Kidney capillary endothelial cell (primary cell): Measurements from ENCODE around the gene NATD1.
"Not testable (repeated sequence)": the region's sequence is repeated elsewhere in the genome, so short reads cannot be mapped to it uniquely, and the experiment has no call there.

Experiments used
- DNase-seq: peaks from one replicate; pipeline ENCODE4 v3.0.0-alpha.2; 2018; ENCODE audit warnings: low spot score

Gene NATD1

DNA sequence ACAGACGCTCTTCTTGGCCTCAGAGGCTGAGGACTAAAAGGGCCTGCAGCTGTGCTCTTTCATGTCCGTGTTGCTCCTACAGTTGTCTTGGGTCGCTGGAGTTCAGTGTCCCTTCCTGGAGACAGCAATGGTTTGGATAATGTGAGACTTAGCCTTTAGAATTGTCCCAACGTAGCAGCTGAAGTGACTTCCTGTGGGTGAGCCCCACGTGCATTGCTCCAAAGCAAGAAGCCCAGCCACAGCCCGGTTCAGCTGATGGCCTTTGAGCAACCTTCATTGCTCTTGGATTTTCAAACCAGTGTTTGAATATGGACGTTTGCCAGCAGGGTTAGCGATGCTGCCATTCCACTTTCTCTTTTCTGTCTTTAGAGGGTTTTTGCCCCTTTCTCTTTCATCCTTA lies 59.0 kb downstream of the NATD1 start:
- no peak for DNase-seq

DNA sequence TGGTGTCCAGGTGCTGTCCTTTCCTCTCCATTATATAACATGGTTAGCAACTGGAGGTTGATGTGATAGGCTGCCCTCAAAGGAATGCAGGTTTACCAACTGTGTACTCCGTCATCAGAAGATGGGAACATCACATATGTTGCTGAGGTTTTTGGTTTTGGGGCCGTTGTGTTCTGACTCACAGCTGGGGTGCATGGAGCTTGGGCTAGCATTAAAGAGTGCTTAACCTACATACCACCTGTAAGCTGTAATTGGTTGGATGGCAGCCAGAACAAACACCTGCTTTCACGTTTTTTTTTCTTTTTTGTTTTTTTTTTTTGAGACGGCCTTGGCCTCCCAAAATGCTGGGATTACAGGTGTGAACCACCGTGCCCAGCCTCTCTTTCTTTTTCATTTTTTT lies 60.2 kb downstream of the NATD1 start:
- no peak for DNase-seq

DNA sequence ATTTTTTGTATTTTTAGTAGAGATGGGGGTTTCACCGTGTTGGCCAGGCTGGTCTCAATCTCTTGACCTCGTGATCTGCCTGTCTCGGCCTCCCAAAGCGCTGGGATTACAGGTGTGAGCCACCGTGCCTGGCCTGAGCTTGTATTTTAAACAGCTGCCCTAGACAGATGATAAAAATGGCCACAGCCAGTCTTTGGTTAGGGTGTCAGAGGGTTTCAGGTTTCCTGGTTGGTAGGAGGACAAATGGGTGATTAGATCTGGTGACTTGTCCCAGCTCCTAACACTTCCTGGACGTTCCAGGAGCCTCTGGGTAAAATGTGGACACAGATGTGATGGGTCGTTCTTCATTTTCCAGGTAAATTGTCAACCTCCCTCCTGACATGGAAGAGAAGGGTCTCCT lies 60.8 kb downstream of the NATD1 start:
- DNase-seq = not testable (repeated sequence)

DNA sequence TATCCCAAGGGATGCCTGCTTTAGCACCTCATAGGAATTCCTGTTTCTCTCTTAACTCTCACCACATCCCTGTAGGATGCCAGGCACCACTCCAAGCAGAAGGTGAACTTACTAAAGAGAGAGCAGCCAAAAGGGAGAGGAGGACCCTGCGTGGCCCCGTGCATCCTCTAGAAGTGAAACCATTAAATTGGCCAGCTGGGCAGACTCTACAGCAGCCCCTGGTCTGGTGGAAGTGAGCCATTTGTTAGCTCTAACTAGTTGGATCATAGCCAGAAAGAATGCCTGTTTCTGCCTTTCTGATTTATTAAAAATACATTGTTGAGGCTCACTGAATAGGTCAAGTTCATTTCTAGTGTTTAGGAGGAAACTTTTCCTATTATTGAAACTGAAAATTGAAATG lies 61.5 kb downstream of the NATD1 start:
- no peak for DNase-seq

DNA sequence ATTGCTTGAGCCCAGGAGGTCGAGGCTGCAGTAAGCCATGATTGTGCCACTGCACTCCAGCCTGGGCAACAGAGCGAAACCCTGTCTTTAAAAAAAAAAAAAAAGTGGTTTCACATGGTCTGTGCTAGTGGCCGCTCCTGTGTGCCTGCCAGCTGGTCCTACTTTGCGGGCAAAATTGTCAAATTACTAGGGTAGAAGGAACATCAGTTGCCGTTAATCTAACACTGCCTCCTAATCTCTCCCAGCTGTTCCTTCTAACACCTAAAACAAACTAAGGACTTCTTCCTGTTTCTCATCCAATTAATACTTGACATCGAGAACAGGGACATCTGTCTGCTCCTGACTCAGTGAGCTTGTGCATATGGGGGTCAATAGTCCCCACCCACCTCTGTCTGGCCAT lies 63.1 kb downstream of the NATD1 start:
- no peak for DNase-seq

DNA sequence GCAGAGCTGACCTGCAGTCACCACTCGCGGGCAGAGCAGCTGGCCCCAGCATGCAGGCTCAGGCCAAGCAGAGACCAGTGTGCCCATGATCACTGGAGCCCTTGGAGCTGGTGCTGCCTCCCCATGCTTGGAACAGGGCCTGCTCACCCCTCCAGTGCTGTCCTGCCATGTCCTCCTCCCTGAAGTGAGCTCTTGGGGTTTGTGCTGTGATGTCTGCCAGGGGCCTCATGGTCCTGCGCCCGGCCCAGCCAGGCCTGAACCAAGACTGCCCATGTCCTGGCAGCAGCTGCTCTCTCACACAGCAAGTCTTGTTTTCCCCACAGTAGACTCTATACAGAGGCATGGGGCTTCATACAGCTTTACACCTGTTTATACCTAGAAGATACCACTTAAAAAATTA lies 63.8 kb downstream of the NATD1 start:
- DNase-seq = no peak
